Measurements from ENCODE around the gene UBLCP1. TPM values are rescaled to one million over a fixed set of nuclear protein-coding genes. Genes with fewer than 3 reads are reported as not detected.

Gene UBLCP1
- total and polyA plus RNA-seq, 2 experiments from 2014 or later = 24.5 to 39.8 TPM

DNA sequence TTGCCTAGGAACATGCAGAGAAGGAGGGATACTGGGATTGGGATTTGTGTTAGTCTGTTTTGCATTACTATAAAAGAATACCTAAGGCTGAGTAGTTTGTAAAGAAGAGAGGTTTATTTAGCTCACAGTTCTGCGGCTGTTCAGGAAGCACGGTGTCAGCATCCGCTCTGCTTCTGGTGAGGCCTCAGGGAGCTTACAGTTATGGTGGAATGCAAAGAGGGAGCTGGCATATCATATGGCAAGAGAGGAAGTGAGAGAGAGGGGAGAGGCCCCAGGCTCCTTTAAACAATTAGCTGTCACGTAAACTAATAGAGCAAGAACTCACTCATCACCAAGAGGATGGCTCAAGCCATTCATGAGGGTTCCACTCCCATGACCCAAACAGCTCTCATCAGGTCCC is 40.2 kb downstream of the UBLCP1 start:
- no peak for TF ChIP-seq EZH2phosphoT487 (IDR thresholded peaks at IDR 0.05; ENCODE audit: insufficient read depth, low read depth)
- no peak for TF ChIP-seq EZH2 (IDR thresholded peaks at IDR 0.05; ENCODE audit: insufficient read depth, poor library complexity, severe bottlenecking)
- in situ Hi-C loops (cut with MboI) = no loop called here
- H3K9me2 ChIP-seq (ENCODE audit: insufficient read depth) = no peaks in the 10 kb centered on the region
- H3K4me3 ChIP-seq = no peak overlapping the region
- no peak overlapping the region for H3K4me2 ChIP-seq (ENCODE audit: unreplicated experiment)
- H3K27me3 ChIP-seq (replicated peaks; ENCODE audit: insufficient read depth) = peaks cover 20% of the 10 kb centered on the region
- H4K20me1 ChIP-seq (ENCODE audit: insufficient read depth) = no peaks in the 10 kb centered on the region
- H3K36me3 ChIP-seq (ENCODE audit: low read depth) = no peaks in the 10 kb centered on the region
- WGBS, 2 experiments (ENCODE audit: low coverage in 1 of 2, low lambda C conversion rate in 2 of 2, missing lambda C conversion rate in 2 of 2) = 85 to 91% methylated on average over 4 of the region's 4 CpGs
- H3K9ac ChIP-seq = no peak overlapping the region
- no peak overlapping the region for H3K27ac ChIP-seq
- no peaks in the 10 kb centered on the region for H3F3A ChIP-seq (ENCODE audit: insufficient read depth)
- H3K4me1 ChIP-seq (ENCODE audit: insufficient read depth) = no peaks in the 10 kb centered on the region
- H3K79me2 ChIP-seq (ENCODE audit: insufficient read depth) = no peaks in the 10 kb centered on the region
- no peak overlapping the region for H2AFZ ChIP-seq
- no peaks in the 10 kb centered on the region for H3K9me3 ChIP-seq (ENCODE audit: low read depth)
- no peak for DNase-seq

DNA sequence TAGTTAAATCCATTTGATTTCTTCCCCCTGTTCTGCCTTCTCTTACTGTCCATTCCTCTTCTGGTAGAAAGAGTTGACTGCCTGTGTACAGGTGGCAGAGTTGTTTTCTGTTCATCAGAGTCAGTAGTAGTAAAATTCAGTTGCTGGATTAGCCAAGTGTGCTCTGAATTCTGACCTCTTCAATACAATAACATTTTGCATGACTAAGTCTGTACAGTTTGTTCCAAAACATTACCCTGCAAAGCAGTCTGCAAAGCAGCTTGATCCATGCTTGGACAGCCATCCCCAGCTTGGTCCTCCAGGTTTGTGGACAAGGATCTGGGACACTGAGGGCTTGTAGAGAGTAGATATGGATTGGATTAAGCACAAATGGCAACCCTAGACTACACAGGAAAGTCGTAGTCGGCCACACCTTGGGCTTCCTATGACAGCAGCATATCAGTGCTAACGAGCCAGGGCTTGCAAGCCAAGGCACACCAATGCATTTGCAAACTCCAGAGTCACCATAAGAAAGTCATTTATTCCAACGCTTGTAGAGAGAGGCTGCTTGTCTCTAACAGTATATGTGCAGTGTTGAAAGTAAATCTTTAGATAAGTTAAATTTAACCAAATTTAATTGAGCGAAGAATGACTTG is 42.0 kb downstream of the UBLCP1 start:
- H3K27me3 ChIP-seq (replicated peaks; ENCODE audit: insufficient read depth) = peaks cover 35% of the 10 kb centered on the region
- no peaks in the 10 kb centered on the region for H4K20me1 ChIP-seq (ENCODE audit: insufficient read depth)
- no peak overlapping the region for H3K4me2 ChIP-seq (ENCODE audit: unreplicated experiment)
- H3K27ac ChIP-seq = no peak overlapping the region
- H3K4me1 ChIP-seq (ENCODE audit: insufficient read depth) = no peaks in the 10 kb centered on the region
- H3K36me3 ChIP-seq (ENCODE audit: low read depth) = no peaks in the 10 kb centered on the region
- no peak for DNase-seq
- in situ Hi-C loops (cut with MboI) = no loop called here
- no peak overlapping the region for H2AFZ ChIP-seq
- no peaks in the 10 kb centered on the region for H3K79me2 ChIP-seq (ENCODE audit: insufficient read depth)
- H3K9ac ChIP-seq = no peak overlapping the region
- no peaks in the 10 kb centered on the region for H3K9me3 ChIP-seq (ENCODE audit: low read depth)
- TF ChIP-seq EZH2phosphoT487 (IDR thresholded peaks at IDR 0.05; ENCODE audit: insufficient read depth, low read depth) = no peak
- no peaks in the 10 kb centered on the region for H3K9me2 ChIP-seq (ENCODE audit: insufficient read depth)
- H3F3A ChIP-seq (ENCODE audit: insufficient read depth) = no peaks in the 10 kb centered on the region
- H3K4me3 ChIP-seq = no peak overlapping the region
- 42 to 46% methylated on average over 5 of the region's 5 CpGs for whole genome bisulfite sequencing, 2 experiments (ENCODE audit: low coverage in 1 of 2, low lambda C conversion rate in 2 of 2, missing lambda C conversion rate in 2 of 2)

DNA sequence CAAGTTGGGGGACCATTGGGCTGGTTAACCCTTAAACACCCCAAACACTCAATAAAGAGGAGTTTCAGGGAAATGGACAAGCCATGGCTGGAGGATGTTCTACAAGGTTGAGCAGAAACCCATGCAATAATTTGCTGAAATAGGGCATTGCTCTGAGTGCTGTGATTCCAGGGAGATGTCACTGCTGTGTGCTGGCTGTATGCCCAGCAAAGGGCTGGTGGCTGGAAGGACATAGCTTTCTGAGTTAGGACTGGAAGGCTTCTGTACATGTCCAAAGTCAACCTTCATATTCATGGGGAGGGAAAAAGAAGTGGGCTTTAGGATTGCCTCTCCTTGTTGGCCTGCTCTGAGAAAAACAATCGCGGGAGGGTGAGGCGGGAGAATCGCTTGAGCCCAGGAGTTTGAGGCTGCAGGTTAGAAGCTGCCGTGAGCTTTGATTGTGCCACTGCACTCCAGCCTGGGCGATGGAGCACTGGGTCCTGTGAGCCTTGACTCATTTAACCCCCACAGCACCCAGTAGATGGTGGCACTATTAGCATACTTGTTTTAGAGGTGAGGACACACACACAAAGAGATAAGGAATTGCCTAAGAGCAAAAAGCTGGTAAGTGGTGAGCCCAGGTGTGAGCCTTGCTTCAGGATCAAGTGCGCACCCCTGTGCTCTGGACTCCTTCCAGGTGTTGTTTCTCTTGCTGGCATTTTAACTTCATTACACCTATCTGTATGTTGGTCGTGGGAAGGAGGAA is 46.8 kb downstream of the UBLCP1 start:
- Histone ChIP-seq H3K4me3 (no peak overlapping the region), H3K27ac (no peak overlapping the region), H3K4me2 (ENCODE audit: unreplicated experiment) (no peak overlapping the region), H3K9ac (no peak overlapping the region), H3K27me3 (replicated peaks; ENCODE audit: insufficient read depth) (peaks cover 55% of the 10 kb centered on the region), H2AFZ (no peak overlapping the region), H3K79me2 (ENCODE audit: insufficient read depth) (no peaks in the 10 kb centered on the region), H3K9me2 (ENCODE audit: insufficient read depth) (no peaks in the 10 kb centered on the region), H3F3A (ENCODE audit: insufficient read depth) (no peaks in the 10 kb centered on the region), H4K20me1 (ENCODE audit: insufficient read depth) (no peaks in the 10 kb centered on the region), H3K4me1 (ENCODE audit: insufficient read depth) (no peaks in the 10 kb centered on the region), H3K36me3 (ENCODE audit: low read depth) (no peaks in the 10 kb centered on the region), H3K9me3 (ENCODE audit: low read depth) (no peaks in the 10 kb centered on the region)
- WGBS, 2 experiments (ENCODE audit: low coverage in 1 of 2, low lambda C conversion rate in 2 of 2, missing lambda C conversion rate in 2 of 2) = 65 to 67% methylated on average over 8 of the region's 8 CpGs
- TF ChIP-seq EZH2phosphoT487 (IDR thresholded peaks at IDR 0.05; ENCODE audit: insufficient read depth, low read depth) = no peak
- in situ Hi-C loops (cut with MboI) = no loop called here
- no peak for DNase-seq

DNA sequence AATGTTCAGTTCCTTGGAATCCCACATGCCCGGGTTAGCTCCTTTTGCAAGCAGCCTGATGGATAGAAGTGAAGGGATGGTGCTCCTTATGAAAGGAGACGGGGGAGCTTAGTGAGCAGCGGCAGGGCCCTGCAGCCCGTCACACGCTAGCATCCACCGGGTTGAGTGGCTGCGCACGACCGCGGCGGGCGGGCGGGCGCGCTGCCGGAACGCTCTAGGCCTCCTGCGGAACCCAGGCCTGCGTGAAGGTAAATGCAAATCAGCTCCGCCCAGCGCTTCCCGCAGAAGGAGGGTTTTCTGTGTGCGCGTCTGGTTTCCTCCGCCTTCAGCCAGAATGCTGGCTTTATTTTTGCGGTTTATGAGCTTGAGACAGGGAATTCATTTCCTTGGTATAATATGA is 47.4 kb downstream of the UBLCP1 start:
- WGBS, 2 experiments (ENCODE audit: low coverage in 1 of 2, low lambda C conversion rate in 2 of 2, missing lambda C conversion rate in 2 of 2) = 45 to 46% methylated on average over 26 of the region's 26 CpGs
- in situ Hi-C loops (cut with MboI) = no loop called here
- Histone ChIP-seq H3K9ac (no peak overlapping the region), H3K9me3 (ENCODE audit: low read depth) (no peaks in the 10 kb centered on the region), H3K4me1 (ENCODE audit: insufficient read depth) (no peaks in the 10 kb centered on the region), H3K36me3 (ENCODE audit: low read depth) (no peaks in the 10 kb centered on the region), H3K4me2 (ENCODE audit: unreplicated experiment) (no peak overlapping the region), H2AFZ (no peak overlapping the region), H3F3A (ENCODE audit: insufficient read depth) (no peaks in the 10 kb centered on the region), H3K9me2 (ENCODE audit: insufficient read depth) (no peaks in the 10 kb centered on the region), H3K27ac (no peak overlapping the region), H3K27me3 (replicated peaks; ENCODE audit: insufficient read depth) (peaks cover 51% of the 10 kb centered on the region), H3K79me2 (ENCODE audit: insufficient read depth) (no peaks in the 10 kb centered on the region), H3K4me3 (no peak overlapping the region), H4K20me1 (ENCODE audit: insufficient read depth) (no peaks in the 10 kb centered on the region)
- TF ChIP-seq EZH2 (IDR thresholded peaks at IDR 0.05; ENCODE audit: insufficient read depth, poor library complexity, severe bottlenecking) (no peak), EZH2phosphoT487 (IDR thresholded peaks at IDR 0.05; ENCODE audit: insufficient read depth, low read depth) (no peak)
- no peak for DNase-seq
